NOMO-1 (cell line): ENCODE measurements around the gene ZBED2.
A peak's percentile ranks its signal among the peaks of the same experiment; 100 is the strongest.
"Not testable (repeated sequence)": the region's sequence is repeated elsewhere in the genome, so short reads cannot be mapped to it uniquely, and the experiment has no call there.

ENCODE experiments used
- DNase-seq, 2 experiments: peaks; one replicate each; lab custom pipeline; 2025; ENCODE audit not compliant: unreplicated experiment in 2 of 2; lab: John Stamatoyannopoulos, UW

Gene ZBED2, protein sequence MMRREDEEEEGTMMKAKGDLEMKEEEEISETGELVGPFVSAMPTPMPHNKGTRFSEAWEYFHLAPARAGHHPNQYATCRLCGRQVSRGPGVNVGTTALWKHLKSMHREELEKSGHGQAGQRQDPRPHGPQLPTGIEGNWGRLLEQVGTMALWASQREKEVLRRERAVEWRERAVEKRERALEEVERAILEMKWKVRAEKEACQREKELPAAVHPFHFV

DNA sequence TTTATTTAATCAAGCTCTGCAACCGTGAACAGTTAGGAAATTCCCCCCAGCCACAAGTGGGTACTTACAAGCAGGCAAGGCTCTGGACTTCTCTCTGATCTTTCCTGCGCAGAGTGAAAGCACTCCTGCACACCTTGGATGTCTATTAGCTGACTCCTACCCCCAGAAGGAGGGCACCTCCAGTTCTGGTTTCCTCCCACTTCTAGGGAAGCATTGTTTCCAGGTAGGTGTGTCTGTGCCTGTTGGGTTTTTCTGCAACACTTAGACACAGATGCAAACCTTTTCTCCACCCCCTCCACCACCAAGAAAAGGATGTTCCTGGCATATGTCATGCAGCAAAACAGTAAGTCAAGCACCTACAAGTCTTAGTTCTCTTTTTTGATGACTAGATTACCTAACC is at the start of gene ZBED2:
TSS of gene ZBED2 (minus strand) at position 115 of the 400 bp plus-strand sequence. CDS start 1,145 bp downstream, outside the sequence.
- peak in 1 of 2 experiments; percentile 7 for DNase-seq

DNA sequence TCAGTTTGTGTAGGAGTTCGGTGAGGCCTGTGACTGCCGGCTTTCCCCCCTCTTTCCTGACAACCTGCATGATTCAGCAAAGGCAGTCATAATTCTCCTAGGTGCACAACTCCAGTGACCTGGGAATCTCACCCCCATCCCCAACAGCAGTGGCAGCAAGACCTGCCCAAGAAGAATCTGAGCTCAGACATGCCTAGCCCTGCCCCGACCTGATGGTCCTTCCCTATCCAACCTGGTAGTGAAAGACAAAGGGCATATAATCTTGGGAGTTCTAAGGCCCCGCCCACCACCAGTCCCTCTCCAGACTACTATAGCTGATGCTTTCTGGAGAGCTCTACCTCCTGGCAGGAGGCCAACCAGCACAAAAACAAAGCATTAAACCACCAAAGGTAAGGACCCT is 44.2 kb upstream of the ZBED2 start:
- no peak for DNase-seq

DNA sequence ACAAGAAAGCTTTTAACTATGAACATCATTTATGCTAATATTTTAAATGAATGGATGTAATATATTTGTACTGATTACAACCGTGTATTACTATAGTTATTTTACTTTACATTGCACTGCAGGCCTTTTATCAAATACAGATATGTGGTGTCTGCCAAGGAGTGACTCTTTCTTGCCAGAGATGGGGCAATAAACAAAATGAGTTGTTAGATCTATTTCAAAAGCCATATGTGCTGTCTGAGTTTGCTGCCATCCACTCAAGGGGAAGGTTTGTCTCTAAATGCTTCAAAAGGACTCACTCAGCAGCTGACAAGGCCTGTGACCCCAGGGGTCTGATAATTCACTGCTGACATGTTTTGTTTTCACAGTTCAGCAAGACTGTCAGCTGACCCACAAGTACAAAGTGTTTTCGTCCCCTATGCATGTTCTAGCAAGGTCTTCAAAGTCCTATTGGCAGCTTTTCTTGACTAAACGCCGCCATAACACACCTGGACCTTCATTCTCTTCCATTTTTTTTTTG is 41.3 kb upstream of the ZBED2 start:
- no peak for DNase-seq

DNA sequence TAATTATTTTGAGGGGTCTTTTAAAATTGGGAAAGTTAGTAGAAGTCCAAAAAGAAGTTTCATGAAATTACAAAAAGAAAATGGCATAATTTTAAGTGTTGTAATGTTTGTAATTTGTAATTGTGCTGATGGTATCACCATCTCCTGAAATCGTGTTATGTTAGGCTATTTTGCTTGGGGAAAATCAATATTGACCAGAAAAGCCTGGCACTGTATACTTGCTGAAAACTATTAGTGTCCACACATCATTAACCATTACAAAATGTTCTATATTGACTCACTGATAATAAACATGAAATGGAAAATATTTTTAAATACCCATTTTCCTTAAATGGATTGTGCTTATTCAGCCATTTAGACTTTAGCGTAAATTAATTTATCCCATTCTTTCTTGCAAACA is 40.3 kb upstream of the ZBED2 start:
- DNase-seq = no peak

DNA sequence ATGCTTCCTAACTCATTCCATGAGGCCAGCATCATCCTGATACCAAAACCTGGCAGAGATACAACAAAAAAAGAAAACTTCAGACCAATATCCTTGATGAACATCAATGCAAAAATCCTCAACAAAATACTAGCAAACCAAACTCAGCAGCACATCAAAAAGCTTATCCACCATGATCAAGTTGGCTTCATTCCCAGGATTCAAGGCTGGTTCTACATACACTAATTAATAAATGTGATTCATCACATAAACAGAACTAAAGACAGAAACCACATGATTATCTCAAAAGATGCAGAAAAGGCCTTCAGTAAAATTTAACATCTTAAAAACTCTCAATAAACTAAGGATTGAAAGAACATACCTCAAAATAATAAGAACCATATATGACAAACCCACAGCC is 35.5 kb upstream of the ZBED2 start:
- DNase-seq = not testable (repeated sequence)

DNA sequence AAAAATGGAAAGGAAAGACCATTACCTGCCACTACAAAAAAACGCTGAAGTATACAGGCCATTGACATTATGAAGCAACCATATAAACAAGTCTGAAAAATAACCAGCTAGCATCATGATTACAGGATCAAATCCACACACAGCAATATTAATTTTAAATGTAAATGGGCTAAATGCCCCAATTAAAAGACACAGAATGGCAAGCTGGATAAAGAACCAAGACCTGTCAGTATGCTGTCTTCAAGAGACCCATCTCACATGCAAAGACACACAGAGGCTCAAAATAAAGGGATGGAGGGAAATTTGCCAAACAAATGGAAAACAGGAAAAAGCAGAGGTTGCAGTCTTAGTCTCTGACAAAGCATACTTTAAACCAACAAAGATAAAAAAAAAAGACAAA is 33.9 kb upstream of the ZBED2 start:
- not testable (repeated sequence) for DNase-seq

DNA sequence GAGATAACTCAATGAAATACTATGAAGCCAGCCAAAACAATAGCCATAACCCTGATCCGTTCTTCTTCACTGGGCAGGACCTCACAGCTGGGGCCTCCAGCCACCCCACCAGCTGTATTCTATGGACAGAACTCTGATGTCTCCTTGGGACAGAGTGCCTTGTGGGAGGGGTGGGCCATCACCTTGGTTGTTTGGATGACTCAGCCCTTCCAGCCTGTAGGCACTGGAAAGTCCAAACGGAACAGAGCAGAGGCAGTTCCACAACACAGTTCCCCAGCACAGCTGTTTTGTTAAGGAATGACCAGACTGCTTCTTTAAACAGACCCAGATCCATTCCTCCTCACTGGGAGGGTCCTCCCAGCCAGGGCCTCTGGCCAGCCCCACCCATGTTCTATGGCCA is 31.9 kb upstream of the ZBED2 start:
- no peak for DNase-seq

DNA sequence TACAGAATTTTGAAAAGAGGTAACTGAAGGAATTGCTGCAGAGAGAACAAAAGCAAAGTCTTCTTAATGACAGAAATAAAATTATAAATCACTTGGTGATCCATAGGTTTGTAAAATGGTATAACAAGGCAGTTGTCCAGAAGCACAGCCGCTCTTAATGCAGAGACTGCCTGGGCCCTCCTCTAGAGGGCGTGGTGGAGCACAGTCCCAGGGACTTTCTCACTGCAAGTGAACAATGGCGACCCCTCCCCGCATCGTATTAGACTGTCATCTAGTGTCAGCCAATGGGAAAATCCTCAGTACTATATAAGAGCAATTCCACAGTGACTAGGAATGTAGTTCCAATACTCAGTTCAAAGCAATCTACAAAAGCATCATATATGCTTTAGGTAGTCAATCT is 26.4 kb upstream of the ZBED2 start:
- DNase-seq = no peak

DNA sequence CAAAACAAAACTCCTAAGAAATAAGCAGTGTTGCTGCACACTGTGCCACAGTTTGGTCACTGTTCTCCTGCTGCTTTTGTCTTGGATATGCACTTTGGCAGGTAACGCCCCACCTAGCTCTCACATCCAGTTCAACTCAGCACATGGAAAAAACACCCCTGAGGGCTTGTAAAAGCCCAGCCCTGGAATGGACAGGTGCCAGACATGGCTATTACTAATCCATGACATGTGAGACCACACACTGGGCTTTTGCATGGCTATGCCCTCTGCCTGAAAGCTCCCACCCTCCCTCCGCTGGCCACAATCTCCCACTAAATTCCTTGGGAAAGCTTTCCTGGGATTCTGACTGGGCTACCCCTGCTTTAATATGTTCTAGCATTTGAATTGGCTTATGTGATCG is 24.7 kb upstream of the ZBED2 start:
- DNase-seq = no peak

DNA sequence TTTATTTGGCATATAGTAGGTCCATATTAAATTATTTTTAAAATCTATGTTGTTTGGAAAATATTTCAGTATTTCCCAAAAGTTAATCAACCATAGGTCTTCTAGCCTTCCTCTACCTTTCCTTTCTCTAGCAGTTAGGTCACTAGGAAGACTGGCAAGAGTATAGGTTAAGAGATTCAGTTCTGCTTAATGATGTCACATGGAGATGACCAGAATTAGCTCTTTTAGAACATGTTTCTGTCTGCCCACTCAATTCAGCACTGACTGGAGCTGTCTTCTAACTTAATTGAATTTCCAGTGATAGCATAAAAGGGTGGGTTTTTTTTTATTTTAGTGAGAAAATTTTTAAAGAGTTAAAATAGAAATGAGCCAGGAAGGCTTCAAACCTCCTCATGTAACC is 23.8 kb upstream of the ZBED2 start:
- DNase-seq = no peak

DNA sequence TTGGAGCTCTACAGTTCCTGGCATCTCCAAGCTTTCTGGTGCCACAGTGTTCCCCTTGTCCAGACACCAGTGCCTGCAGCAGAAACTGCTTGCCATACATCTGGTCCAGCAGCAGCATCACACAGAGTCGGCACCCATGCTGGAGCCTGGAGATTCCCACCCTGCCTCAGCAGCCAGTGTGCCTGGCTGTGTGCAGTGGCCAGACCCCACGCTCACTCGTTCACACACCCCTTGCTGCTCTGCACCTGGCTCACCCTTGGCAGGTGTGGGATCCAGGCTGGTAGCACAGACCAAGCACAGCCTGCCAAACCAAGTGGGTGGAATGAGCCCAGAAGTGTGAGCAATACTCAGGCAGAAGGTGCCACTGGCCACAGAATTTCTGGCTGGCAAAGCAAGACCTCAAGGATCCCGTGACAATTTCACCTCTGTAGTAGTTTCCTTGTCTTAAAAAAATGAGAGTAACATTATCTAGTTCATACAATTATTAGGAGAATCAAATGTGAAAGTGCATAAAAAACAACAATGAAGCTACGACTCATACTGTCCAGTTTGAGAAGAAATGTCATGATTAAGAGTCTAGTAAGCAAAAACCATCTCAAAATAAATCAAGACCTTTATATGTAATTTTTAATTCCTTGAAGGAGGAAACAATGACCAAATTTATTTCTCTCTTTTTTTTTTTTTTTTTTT is 22.9 kb upstream of the ZBED2 start:
- DNase-seq = no peak

DNA sequence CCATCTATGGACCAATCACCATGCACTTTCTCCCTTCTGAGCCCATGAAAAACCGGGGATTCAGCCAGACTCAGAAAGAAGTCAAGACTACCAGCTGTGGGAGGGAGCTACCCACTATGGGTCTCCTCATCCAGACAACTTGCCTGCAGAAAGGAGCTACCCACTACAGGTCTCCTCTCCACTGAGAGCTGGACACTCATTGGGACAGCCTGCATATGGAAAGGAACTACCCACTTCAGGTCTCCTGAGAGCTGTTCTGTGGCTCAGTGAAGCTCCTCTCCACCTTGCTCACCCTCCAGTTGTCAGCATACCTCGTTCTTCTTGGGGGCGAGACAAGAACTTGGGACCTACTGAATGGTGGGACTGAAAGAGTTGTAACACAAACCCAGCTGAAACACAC is 22.3 kb upstream of the ZBED2 start:
- no peak for DNase-seq

DNA sequence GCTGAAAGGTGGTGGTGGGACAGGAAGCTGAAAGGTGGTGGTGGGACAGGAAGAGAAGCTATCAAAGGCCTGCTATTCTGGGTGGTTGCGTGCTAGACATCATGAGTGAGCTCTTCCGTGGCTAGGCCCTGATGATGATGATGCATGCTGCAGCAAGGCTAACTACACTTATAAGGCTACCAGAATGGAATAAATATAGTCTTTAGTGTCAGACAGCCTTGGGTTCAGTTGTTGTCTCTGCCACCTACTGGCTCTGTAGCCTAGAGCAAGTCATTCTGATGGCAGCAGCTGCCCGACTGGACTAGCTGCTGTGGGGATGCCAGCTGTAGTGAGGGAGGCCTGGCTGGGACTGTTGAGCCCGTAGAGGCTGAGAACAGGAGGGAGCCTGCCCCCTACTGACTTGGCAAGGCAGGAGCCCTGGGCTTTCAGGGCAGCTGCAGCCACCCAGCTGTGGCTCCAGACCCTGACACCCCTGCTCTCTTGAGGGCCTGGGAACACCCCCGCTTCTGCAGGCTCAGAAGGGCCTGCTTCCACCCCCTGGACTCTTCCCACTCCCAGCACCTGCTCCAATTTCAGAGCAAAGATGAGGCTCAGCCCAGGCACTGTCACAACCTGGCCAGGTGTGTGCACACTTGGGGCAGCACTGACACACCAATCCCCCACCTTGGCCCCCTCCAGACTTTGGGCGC is 21.4 kb upstream of the ZBED2 start:
- no peak for DNase-seq

DNA sequence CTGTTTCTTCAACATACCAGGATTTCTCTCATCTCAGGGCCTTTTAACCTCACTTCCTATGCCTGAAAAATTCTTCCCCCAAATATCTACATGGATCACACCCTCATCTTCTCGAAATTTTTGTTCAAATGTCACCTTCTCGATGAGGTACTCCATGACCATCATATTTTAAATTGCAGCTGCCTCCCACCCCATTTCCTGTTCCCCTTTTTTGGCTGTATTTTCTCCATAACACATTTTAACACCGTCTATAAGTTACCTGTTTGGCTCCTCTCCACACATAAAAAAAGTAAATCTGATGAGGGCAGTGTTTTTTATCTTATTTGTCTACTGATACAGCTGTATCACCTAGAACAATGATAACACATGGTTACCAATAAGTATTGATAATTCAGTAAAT is 20.7 kb upstream of the ZBED2 start:
- no peak for DNase-seq

DNA sequence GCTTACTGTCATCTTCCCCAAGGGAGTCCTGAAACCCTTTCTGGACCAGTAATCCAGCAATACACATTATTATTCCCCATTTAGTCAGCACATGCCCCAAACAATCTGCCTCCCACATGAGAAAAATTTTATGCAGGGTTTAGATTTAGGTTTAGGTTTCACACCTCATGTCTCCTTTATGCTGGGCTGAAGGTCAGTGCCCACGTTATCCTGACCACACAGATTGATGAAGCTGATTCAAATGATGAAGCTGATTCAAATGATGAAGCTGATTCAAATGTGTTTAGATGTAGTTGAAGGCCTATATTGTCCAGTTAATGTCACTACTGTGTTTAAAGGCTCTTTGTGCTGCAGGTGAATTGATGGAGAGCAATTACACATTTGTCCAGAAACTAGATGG is 18.1 kb upstream of the ZBED2 start:
- no peak for DNase-seq

DNA sequence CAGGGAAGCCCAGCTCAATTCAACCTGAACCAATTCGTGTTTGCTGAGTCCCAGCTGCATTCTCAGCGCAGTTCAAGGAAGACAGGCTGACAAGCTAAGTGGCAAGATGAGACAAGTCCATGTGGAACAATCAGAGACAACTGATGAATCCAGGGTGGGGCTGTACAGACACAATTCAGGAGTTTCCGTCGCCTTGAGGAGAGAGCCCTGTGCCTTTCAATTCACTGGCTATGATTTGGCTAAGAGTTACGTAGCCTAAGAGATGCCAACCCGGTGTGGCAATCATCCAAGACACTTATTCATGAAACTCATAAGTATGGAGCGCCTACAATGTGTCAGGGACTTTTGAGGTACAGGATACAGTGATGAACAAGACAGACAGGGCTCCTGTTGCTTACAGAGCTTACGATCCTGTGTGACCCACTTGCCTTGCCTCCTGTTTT is 15.5 kb upstream of the ZBED2 start:
- no peak for DNase-seq

DNA sequence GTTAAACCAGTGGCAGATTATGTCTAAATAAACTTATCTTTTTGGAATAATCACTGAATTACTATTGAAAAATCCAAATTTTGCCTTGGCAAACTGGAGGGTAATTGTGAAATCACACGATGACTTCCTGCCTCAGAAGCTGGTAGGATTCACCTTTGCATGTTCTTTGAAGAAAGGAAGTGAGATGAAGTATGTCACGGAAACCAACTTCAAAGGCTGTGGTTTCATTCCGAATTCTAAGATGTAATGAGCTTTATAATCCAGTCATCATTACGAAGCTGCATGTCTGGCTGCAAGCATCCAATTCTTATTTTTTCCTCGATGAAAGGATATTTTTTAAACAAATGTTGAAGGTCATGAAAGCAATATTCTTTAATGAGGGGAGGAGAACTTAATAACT is 15.0 kb upstream of the ZBED2 start:
- no peak for DNase-seq

DNA sequence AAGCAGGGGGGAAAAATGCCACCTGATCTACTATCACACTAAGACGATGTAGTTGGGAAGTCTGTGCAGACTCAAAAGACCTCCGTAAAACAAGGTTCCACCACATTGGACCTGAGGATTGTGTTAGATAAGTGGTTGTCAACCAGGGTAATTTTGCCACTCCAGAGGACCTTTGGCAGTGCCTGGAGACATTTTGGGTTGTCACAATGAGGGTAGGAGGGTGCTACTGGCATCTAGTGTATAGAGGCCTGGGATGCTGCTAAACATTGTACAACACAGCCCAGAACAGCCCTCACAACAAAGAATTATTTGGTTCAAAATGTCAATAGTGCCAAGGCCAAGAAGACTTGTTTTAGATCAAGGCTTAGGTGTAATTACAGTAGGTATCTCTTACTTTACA is 14.6 kb upstream of the ZBED2 start:
- no peak for DNase-seq

DNA sequence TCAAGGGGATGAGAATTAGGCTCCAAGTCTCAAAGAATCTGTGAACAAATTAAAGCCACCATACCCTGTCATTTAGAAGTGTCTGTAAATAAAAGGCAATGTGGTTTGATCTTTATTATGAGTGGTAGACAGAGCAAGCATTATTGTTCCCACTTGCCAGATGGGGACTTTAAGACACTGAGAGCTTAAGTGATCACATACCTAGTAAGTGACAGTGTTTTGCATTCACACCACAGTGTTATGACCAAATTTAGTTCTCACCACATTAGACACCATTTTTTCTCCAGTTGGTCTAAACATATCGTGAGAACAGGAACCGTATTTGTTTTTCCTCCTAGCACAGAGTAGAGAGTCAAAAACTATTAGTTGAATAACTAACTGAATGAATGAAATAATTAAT is 13.2 kb upstream of the ZBED2 start:
- no peak for DNase-seq

DNA sequence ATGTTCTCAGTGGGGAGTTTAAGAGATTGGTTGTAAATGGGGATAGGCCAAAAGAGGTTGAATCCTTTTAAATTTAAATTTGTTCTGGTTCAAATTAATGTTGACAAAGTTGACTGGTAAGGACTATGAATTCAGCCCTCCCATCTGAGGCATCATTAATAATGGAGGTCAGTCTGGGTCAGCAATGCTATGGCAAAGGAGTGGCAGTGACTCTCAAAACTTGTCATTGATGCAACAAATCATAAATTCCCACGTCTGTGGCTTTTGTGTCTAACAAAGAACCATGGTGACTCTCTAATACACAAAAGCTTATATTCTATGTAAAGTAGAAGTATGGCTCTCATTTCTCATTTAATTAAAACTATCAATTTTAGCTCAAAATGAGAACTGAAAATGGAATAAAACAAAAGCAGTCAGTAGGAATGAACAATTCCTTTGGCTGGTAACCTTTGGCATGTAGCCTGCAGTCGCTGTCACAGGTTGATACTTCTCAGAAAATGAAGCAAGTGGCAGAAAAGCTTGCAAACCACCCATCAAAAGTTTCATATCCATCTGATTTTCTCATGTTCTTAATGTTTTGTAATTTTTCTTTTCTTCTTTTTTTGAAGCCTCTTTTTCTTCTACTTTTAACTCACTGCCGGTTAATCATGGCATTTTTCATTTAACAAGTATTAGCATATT is 12.2 kb upstream of the ZBED2 start:
- DNase-seq = no peak

DNA sequence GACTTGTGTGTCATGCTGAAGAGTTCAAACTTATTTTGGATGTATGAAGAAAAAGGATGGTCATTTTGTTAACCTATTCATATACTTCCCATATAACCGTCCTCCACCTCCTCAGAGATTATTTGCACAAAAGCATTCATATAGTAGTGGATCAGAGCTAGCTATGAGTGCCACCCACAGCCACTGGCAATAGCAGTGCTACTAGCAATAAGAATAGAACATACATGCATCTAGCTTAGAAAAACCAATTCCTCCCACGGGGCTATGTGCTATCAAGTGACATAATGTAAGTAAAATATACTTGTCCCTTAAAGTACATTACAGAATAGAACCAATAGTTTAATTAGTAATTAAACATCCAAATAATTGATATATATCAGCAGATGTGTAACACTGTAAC is 10.3 kb upstream of the ZBED2 start:
- no peak for DNase-seq
